Sigmoid colon (tissue), 7 donors: ENCODE measurements around the gene NAALADL2. TPM values are rescaled to one million over a fixed set of nuclear protein-coding genes. Genes with fewer than 3 reads are reported as not detected.

Experiments
- DNase-seq: peaks from one replicate; pipeline ENCODE4 v3.0.0-alpha.2; 2019
- H3K27ac ChIP-seq, 4 donors: fragments of 200-600 bp; sonication (generic); one replicate each; pipeline ENCODE4 v1.5.1; 2016 to 2019; ENCODE audit warnings: mild to moderate bottlenecking in 1 of 4
- H3K27me3 ChIP-seq, 3 donors: fragments of 200-600 bp; sonication (generic); one replicate each; pipeline ENCODE4 v1.5.1; 2019; ENCODE audit warnings: mild to moderate bottlenecking in 1 of 3
- H3K36me3 ChIP-seq, 4 donors: fragments of 200-600 bp; sonication (generic); one replicate each; pipeline ENCODE4 v1.5.1; 2016 to 2019
- H3K4me1 ChIP-seq, 4 donors: fragments of 200-600 bp; sonication (generic); one replicate each; pipeline ENCODE4 v1.5.1; 2017 to 2019
- H3K4me3 ChIP-seq, 4 donors: fragments of 200-600 bp; sonication (generic); one replicate each; pipeline ENCODE4 v1.5.1; 2017 to 2019; ENCODE audit warnings: mild to moderate bottlenecking in 2 of 4, moderate library complexity in 1 of 4
- H3K9me3 ChIP-seq, 4 donors: fragments of 200-600 bp in 3 of 4; sonication (generic) in 3 of 4; one replicate each; pipeline versions ENCODE4 v1.5.1 to v1.6.1; 2013 to 2019
- CTCF ChIP-seq, 4 experiments: fragments of 450-650 bp in 3 of 4; fragments of 200-600 bp in 1 of 4; IDR thresholded peaks; one replicate each; pipeline ENCODE4 v1.5.1; 2016 to 2019; ENCODE audit warnings: antibody characterized with exemption in 4 of 4, mild to moderate bottlenecking in 3 of 4, moderate library complexity in 2 of 4
- EP300 ChIP-seq, 4 donors: sonication (generic); formaldehyde crosslinking; IDR thresholded peaks; one replicate each; pipeline ENCODE4 v1.6.1; 2017; ENCODE audit warnings: antibody characterized with exemption in 4 of 4
- POLR2A ChIP-seq, 2 donors: fragments of 450-650 bp; IDR thresholded peaks; one replicate each; pipeline ENCODE4 v1.6.1; 2016; ENCODE audit warnings: antibody characterized with exemption in 2 of 2, mild to moderate bottlenecking in 2 of 2, moderate library complexity in 2 of 2
- POLR2AphosphoS5 ChIP-seq, 4 donors: sonication (generic); formaldehyde crosslinking; IDR thresholded peaks; one replicate each; pipeline ENCODE4 v1.6.1; 2017; ENCODE audit warnings: antibody characterized with exemption in 4 of 4
- WGBS, 2 donors: extraction: QIAGEN DNeasy Blood & Tissue Kit; methylation state at CpG; one replicate each; pipeline ENCODE4 v1.1.7; 2013; 5-methylcytosine and 5-hydroxymethylcytosine counted together
- intact Hi-C: fragments of 100-400 bp; cut with DNase I; formaldehyde crosslinking; loops from one replicate; pipeline ENCODE4 v1.15.1; 2023
- polyA plus RNA-seq, 3 donors: library from polyadenylated mRNA; stranded (reverse); fragments of 200-250 nt; gene quantifications; one replicate each; pipeline ENCODE4 v1.2.3, GENCODE V29; 2013
- total RNA-seq, 4 donors: library from RNA; depleted of rRNA; stranded (reverse); fragments of >200 nt; gene quantifications; one replicate each; pipeline ENCODE4 v1.1.0, GENCODE V29; 2016
- donor health status: healthy with polysubstance abuse.
- donor health status: Bipolar disorder and iron deficiency.
- donor health status: healthy.

Gene NAALADL2
- total and polyA plus RNA-seq, 7 donors = 0.46 to 18.5 (median 6.0) TPM

- Histone ChIP-seq H3K27ac (no peak overlapping the region), H3K9me3 (no peaks in the 10 kb centered on the region), H3K4me3 (no peak overlapping the region), H3K27me3 (no peaks in the 10 kb centered on the region), H3K36me3 (no peaks in the 10 kb centered on the region), H3K4me1 (no peaks in the 10 kb centered on the region)
- WGBS, 2 donors = 40 to 49% methylated on average over 2 of the region's 2 CpGs
- intact Hi-C loops = no loop called here
- DNase-seq = no peak
- no peak for TF ChIP-seq CTCF (IDR thresholded peaks at IDR 0.05)
- no peak for TF ChIP-seq POLR2A (IDR thresholded peaks at IDR 0.05)
- no peak for TF ChIP-seq EP300 (IDR thresholded peaks at IDR 0.05)
- TF ChIP-seq POLR2AphosphoS5 (IDR thresholded peaks at IDR 0.05) = no peak
Measured at GRCh38 chr3:175065497-175065896, 206.4 kb downstream of the NAALADL2 start.

- no peaks in the 10 kb centered on the region for H3K27me3 ChIP-seq
- TF ChIP-seq CTCF (IDR thresholded peaks at IDR 0.05) (no peak), POLR2AphosphoS5 (IDR thresholded peaks at IDR 0.05) (no peak), POLR2A (IDR thresholded peaks at IDR 0.05) (no peak), EP300 (IDR thresholded peaks at IDR 0.05) (no peak)
- H3K9me3 ChIP-seq = no peaks in the 10 kb centered on the region
- H3K27ac ChIP-seq = no peak overlapping the region
- no peaks in the 10 kb centered on the region for H3K4me1 ChIP-seq
- H3K36me3 ChIP-seq = no peaks in the 10 kb centered on the region
- WGBS, 2 donors = 91 to 92% methylated on average over 4 of the region's 4 CpGs
- no peak overlapping the region for H3K4me3 ChIP-seq
- DNase-seq = no peak
- intact Hi-C loops = no loop called here
Measured at GRCh38 chr3:175066617-175067415, 207.7 kb downstream of the NAALADL2 start.

- no peak overlapping the region for H3K27ac ChIP-seq
- no peaks in the 10 kb centered on the region for H3K4me1 ChIP-seq
- no peak for DNase-seq
- no peaks in the 10 kb centered on the region for H3K27me3 ChIP-seq
- WGBS, 2 donors = 45 to 73% methylated on average over 3 of the region's 3 CpGs
- TF ChIP-seq POLR2AphosphoS5 (IDR thresholded peaks at IDR 0.05) (no peak), EP300 (IDR thresholded peaks at IDR 0.05) (no peak), POLR2A (IDR thresholded peaks at IDR 0.05) (no peak), CTCF (IDR thresholded peaks at IDR 0.05) (no peak)
- no peaks in the 10 kb centered on the region for H3K36me3 ChIP-seq
- no peaks in the 10 kb centered on the region for H3K9me3 ChIP-seq
- no peak overlapping the region for H3K4me3 ChIP-seq
- intact Hi-C loops = no loop called here
Measured at GRCh38 chr3:175068587-175068986, 209.5 kb downstream of the NAALADL2 start.

DNA sequence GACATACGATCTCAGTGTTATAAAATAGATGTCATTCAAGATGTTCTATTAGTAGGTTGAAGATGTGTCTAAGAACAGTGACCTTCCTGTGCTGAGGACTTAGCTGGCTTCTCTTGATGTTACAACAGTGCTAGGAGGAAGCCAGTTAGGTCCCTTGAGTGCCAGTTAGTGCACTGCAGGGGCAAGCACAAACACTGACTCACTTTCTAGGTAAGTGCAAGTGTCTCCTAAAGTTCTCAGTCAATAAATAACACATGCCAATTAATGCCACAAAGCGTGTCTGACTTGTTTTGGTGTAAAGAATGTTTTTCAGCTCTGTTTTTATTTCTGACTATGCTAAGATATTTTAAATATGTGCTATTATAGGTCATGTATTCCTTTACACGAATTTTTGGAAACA is 211.8 kb downstream of the NAALADL2 start:
- no peak for DNase-seq
- Histone ChIP-seq H3K36me3 (no peaks in the 10 kb centered on the region), H3K27ac (no peak overlapping the region), H3K27me3 (no peaks in the 10 kb centered on the region), H3K9me3 (no peaks in the 10 kb centered on the region), H3K4me1 (no peaks in the 10 kb centered on the region), H3K4me3 (no peak overlapping the region)
- WGBS, 2 donors = 81 to 88% methylated on average over 3 of the region's 3 CpGs
- intact Hi-C loops = no loop called here
- no peak for TF ChIP-seq CTCF (IDR thresholded peaks at IDR 0.05)
- no peak for TF ChIP-seq POLR2A (IDR thresholded peaks at IDR 0.05)
- no peak for TF ChIP-seq EP300 (IDR thresholded peaks at IDR 0.05)
- TF ChIP-seq POLR2AphosphoS5 (IDR thresholded peaks at IDR 0.05) = no peak
